ENCODE data around the gene NR1I2.

NR1I2 gene

GRCh38 chr3:119795849-119796248, 13.9 kb downstream of the NR1I2 start:
- no peak overlapping the region for H3K4me3 ChIP-seq (ENCODE audit: low read depth, low read length)
- ChIA-PET CTCF (no interaction called here), POLR2A (no interaction called here)
- DNase-seq (ENCODE audit: low read depth, low spot score) = no peak
- no peak for TF ChIP-seq CTCF (IDR thresholded peaks at IDR 0.05; ENCODE audit: insufficient read depth, low read length, missing control alignments)

GRCh38 chr3:119796368-119796767, 14.5 kb downstream of the NR1I2 start:
- ChIA-PET CTCF (no interaction called here), POLR2A (no interaction called here)
- DNase-seq (ENCODE audit: low read depth, low spot score) = no peak
- no peak overlapping the region for H3K4me3 ChIP-seq (ENCODE audit: low read depth, low read length)
- TF ChIP-seq CTCF (IDR thresholded peaks at IDR 0.05; ENCODE audit: insufficient read depth, low read length, missing control alignments) = no peak

- no peak overlapping the region for H3K4me3 ChIP-seq (ENCODE audit: low read depth, low read length)
- POLR2A ChIA-PET = no interaction called here
- no peak for DNase-seq (ENCODE audit: low read depth, low spot score)
- no peak for TF ChIP-seq CTCF (IDR thresholded peaks at IDR 0.05; ENCODE audit: insufficient read depth, low read length, missing control alignments)
- CTCF ChIA-PET = no interaction called here
Measured at GRCh38 chr3:119796785-119797184, 14.9 kb downstream of the NR1I2 start.

- no peak for TF ChIP-seq CTCF (IDR thresholded peaks at IDR 0.05; ENCODE audit: insufficient read depth, low read length, missing control alignments)
- ChIA-PET CTCF (no interaction called here), POLR2A (no interaction called here)
- no peak for DNase-seq (ENCODE audit: low read depth, low spot score)
- H3K4me3 ChIP-seq (ENCODE audit: low read depth, low read length) = no peak overlapping the region
Measured at GRCh38 chr3:119800844-119801243, 18.9 kb downstream of the NR1I2 start.

- no peak overlapping the region for H3K4me3 ChIP-seq (ENCODE audit: low read depth, low read length)
- CTCF ChIA-PET = interaction anchor here (0.7 to 3.4 kb wide), 2 partner anchors 11 to 14 kb away, joined by 3 to 14 read pairs; no protein-coding TSS in a partner anchor
- POLR2A ChIA-PET = no interaction called here
- no peak for TF ChIP-seq CTCF (IDR thresholded peaks at IDR 0.05; ENCODE audit: insufficient read depth, low read length, missing control alignments)
- no peak for DNase-seq (ENCODE audit: low read depth, low spot score)
Measured at GRCh38 chr3:119808244-119808643, 26.3 kb downstream of the NR1I2 start.

GRCh38 chr3:119808843-119809242, 26.9 kb downstream of the NR1I2 start:
- H3K4me3 ChIP-seq (ENCODE audit: low read depth, low read length) = no peak overlapping the region
- TF ChIP-seq CTCF (IDR thresholded peaks at IDR 0.05; ENCODE audit: insufficient read depth, low read length, missing control alignments) = no peak
- CTCF ChIA-PET = interaction anchor here (3.4 kb wide), 1 partner anchor 11 kb away, joined by 14 read pairs; no protein-coding TSS in a partner anchor
- DNase-seq (ENCODE audit: low read depth, low spot score) = no peak
- POLR2A ChIA-PET = no interaction called here
